HepG2 (cell line): Measurements from ENCODE around the gene FEV. TPM values are rescaled to one million over a fixed set of nuclear protein-coding genes. Genes with fewer than 3 reads are reported as not detected.

Experiments
- DR1 ChIP-seq: sonication (generic); formaldehyde crosslinking; IDR thresholded peaks from 2 replicates; pipeline ENCODE4 v1.8.0; 2021; ENCODE audit warnings: mild to moderate bottlenecking, missing genetic modification reagents, inconsistent platforms
- FOXA1 ChIP-seq, 2 experiments: fragments of 450-650 bp in 1 of 2; sonication (generic) in 1 of 2; formaldehyde crosslinking in 1 of 2; IDR thresholded peaks; 2 replicates each; pipeline versions ENCODE4 v1.4.0 to v1.6.1; 2016 to 2020; ENCODE audit warnings: missing genetic modification reagents in 1 of 2
- HNRNPLL ChIP-seq: fragments of 200-400 bp; formaldehyde crosslinking; IDR thresholded peaks from 2 replicates; pipeline ENCODE4 v1.6.1; 2017; ENCODE audit warnings: mild to moderate bottlenecking, low read depth, low read length; ENCODE audit not compliant: poor library complexity, severe bottlenecking
- NR2F2 ChIP-seq: IDR thresholded peaks from 2 replicates; pipeline ENCODE4 v1.6.1; 2012; ENCODE audit warnings: low read depth, inconsistent platforms, borderline replicate concordance
- SNAPC4 ChIP-seq: sonication (generic); formaldehyde crosslinking; IDR thresholded peaks from 2 replicates; pipeline ENCODE4 v1.4.0; 2020; ENCODE audit warnings: mild to moderate bottlenecking, missing genetic modification reagents
- TMF1 ChIP-seq: sonication (generic); formaldehyde crosslinking; IDR thresholded peaks from 2 replicates; pipeline ENCODE4 v1.8.1; 2022; ENCODE audit warnings: low read depth, missing genetic modification reagents
- ZFP90 ChIP-seq: sonication (generic); formaldehyde crosslinking; IDR thresholded peaks from 2 replicates; pipeline ENCODE4 v1.8.0; 2022; ENCODE audit warnings: missing genetic modification reagents, mild to moderate bottlenecking, inconsistent platforms, borderline replicate concordance
- ZMAT5 ChIP-seq: sonication (generic); formaldehyde crosslinking; IDR thresholded peaks from 2 replicates; pipeline ENCODE4 v1.5.0; 2020; ENCODE audit warnings: mild to moderate bottlenecking, low read depth, missing genetic modification reagents, borderline replicate concordance
- ZNF766 ChIP-seq: sonication (generic); formaldehyde crosslinking; IDR thresholded peaks from 2 replicates; pipeline ENCODE4 v1.5.0; 2020; ENCODE audit warnings: missing genetic modification reagents, borderline replicate concordance
- polyA plus RNA-seq, 8 experiments: library from polyadenylated mRNA; depleted of rRNA in 3 of 8; stranded (reverse) in 7 of 8; unstranded in 1 of 8; fragments of >200 nt; fragmentation: Illumina TruSeq in 4 of 8; extraction: Trizol in 4 of 8; gene quantifications; 2 replicates each; pipeline versions ENCODE4 v1.2.1 to v1.2.3, GENCODE V29; 2011 to 2016; ENCODE audit warnings: low read depth in 4 of 8, missing spikeins in 1 of 8, mixed read lengths in 1 of 8; ENCODE audit not compliant: insufficient read depth in 1 of 8
- total RNA-seq, 5 experiments: library from RNA; depleted of rRNA; stranded (reverse); fragments of >200 nt; fragmentation: Illumina TruSeq; extraction: Trizol; gene quantifications; 2 replicates each; pipeline ENCODE4 v1.2.3, GENCODE V29; 2016; ENCODE audit warnings: low read depth in 1 of 5
- TF ChIP-seq, protein P1 (sequence below): IDR thresholded peaks from 2 replicates; pipeline ENCODE4 v1.6.1; 2016; ENCODE audit warnings: mild to moderate bottlenecking
- TF ChIP-seq, protein P2 (sequence below): sonication (generic); formaldehyde crosslinking; IDR thresholded peaks from 2 replicates; pipeline ENCODE4 v1.4.0; 2020; ENCODE audit warnings: missing genetic modification reagents
- TF ChIP-seq, protein P3 (sequence below): sonication (generic); formaldehyde crosslinking; IDR thresholded peaks from 2 replicates; pipeline ENCODE4 v1.5.0; 2020; ENCODE audit warnings: missing genetic modification reagents, mild to moderate bottlenecking, borderline replicate concordance
- TF ChIP-seq, protein P4 (sequence below): sonication (generic); formaldehyde crosslinking; IDR thresholded peaks from 2 replicates; pipeline ENCODE4; 2020; ENCODE audit warnings: missing genetic modification reagents, mild to moderate bottlenecking, borderline replicate concordance

The FEV gene
- total and polyA plus RNA-seq, 2 of the 13 experiments (the other 11 are each of a cell fraction or from before 2014, with no cell fraction given) = not detected

DNA sequence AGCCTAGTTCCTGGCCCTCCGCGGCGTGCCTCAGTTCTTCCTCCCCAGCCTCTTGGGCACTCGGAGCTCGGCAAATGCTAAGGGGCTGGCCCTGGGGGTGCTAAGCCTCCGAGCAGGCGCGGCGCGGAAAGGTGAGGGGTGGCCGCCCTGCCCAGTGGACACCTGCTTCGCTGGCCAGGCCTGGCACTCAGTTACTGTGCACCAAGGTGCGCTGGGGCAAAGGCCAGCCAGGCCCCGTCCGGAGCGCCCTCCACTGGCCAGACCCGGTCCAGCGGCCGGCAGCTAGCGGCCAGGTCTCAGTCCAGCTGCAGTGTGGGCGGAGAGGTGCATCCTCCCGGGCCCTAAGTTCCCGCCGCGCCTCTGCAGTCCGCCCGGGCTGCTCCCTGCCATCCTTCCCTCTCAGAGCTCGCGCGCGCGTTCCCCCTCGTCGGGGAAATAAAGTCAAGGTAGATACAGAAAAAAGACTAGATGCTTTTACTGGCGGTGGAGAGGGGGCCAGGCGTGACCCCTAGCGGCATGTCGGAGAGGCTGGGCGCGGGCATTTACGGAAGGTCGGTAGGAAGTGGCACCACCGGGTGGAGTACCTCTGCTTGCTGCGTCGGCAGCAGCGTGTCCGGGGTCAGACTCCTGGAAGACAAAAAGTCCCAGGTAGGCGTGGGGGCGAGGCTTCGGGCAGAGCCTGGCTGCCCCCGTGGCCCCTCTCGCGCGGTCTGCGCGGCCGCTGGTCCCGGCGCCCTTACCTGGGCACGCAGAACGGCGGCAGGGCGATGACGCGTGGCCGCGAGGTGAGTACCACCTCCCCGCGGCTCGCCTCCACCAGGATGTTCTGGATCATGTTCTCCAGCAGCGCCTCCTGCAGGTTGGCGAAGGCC lies 17.6 kb upstream of the FEV start (continued):
- TF ChIP-seq DR1 (CRISPR knock-in tag) (no peak; the same call in 1 of the 2 replicates), HNRNPLL (peak; percentile 60), NR2F2 (no peak; the same call in 1 of the 2 replicates), TMF1 (CRISPR knock-in tag) (no peak), ZMAT5 (CRISPR knock-in tag) (no peak), FOXA1 (IDR thresholded peaks at IDR 0.05) (no peak), FOXA1 (CRISPR knock-in tag; IDR thresholded peaks at IDR 0.05) (peak; percentile 34; the same call in 1 of the 2 replicates), ZFP90 (CRISPR knock-in tag) (no peak), SNAPC4 (CRISPR knock-in tag) (no peak), ZNF766 (no peak)
- TF ChIP-seq, protein P1, sequence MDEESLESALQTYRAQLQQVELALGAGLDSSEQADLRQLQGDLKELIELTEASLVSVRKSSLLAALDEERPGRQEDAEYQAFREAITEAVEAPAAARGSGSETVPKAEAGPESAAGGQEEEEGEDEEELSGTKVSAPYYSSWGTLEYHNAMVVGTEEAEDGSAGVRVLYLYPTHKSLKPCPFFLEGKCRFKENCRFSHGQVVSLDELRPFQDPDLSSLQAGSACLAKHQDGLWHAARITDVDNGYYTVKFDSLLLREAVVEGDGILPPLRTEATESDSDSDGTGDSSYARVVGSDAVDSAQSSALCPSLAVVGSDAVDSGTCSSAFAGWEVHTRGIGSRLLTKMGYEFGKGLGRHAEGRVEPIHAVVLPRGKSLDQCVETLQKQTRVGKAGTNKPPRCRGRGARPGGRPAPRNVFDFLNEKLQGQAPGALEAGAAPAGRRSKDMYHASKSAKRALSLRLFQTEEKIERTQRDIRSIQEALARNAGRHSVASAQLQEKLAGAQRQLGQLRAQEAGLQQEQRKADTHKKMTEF (CRISPR knock-in tag) = no peak
- TF ChIP-seq, protein P2, sequence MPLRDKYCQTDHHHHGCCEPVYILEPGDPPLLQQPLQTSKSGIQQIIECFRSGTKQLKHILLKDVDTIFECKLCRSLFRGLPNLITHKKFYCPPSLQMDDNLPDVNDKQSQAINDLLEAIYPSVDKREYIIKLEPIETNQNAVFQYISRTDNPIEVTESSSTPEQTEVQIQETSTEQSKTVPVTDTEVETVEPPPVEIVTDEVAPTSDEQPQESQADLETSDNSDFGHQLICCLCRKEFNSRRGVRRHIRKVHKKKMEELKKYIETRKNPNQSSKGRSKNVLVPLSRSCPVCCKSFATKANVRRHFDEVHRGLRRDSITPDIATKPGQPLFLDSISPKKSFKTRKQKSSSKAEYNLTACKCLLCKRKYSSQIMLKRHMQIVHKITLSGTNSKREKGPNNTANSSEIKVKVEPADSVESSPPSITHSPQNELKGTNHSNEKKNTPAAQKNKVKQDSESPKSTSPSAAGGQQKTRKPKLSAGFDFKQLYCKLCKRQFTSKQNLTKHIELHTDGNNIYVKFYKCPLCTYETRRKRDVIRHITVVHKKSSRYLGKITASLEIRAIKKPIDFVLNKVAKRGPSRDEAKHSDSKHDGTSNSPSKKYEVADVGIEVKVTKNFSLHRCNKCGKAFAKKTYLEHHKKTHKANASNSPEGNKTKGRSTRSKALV (CRISPR knock-in tag) = no peak
- TF ChIP-seq, protein P3, sequence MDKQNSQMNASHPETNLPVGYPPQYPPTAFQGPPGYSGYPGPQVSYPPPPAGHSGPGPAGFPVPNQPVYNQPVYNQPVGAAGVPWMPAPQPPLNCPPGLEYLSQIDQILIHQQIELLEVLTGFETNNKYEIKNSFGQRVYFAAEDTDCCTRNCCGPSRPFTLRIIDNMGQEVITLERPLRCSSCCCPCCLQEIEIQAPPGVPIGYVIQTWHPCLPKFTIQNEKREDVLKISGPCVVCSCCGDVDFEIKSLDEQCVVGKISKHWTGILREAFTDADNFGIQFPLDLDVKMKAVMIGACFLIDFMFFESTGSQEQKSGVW = no peak
- TF ChIP-seq, protein P4, sequence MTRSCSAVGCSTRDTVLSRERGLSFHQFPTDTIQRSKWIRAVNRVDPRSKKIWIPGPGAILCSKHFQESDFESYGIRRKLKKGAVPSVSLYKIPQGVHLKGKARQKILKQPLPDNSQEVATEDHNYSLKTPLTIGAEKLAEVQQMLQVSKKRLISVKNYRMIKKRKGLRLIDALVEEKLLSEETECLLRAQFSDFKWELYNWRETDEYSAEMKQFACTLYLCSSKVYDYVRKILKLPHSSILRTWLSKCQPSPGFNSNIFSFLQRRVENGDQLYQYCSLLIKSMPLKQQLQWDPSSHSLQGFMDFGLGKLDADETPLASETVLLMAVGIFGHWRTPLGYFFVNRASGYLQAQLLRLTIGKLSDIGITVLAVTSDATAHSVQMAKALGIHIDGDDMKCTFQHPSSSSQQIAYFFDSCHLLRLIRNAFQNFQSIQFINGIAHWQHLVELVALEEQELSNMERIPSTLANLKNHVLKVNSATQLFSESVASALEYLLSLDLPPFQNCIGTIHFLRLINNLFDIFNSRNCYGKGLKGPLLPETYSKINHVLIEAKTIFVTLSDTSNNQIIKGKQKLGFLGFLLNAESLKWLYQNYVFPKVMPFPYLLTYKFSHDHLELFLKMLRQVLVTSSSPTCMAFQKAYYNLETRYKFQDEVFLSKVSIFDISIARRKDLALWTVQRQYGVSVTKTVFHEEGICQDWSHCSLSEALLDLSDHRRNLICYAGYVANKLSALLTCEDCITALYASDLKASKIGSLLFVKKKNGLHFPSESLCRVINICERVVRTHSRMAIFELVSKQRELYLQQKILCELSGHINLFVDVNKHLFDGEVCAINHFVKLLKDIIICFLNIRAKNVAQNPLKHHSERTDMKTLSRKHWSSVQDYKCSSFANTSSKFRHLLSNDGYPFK = 0 out of 2 replicates have a peak, but pooled peaks have one; percentile 13
